HL-60 (cell line): ENCODE measurements around the gene ACOXL.

ENCODE experiments used
- DNase-seq, 2 experiments: peaks; one replicate each; pipeline ENCODE4 v3.0.0-alpha.2; 2010 to 2020; ENCODE audit warnings: low read depth in 1 of 2, low spot score in 1 of 2
- H3K27ac ChIP-seq: fragments of 250-450 bp; sonication (Bioruptor Pico); replicated peaks from 2 replicates; pipeline ENCODE4 v1.5.1; 2020; ENCODE audit warnings: mild to moderate bottlenecking, moderate library complexity
- H3K27me3 ChIP-seq: fragments of 250-450 bp; sonication (Bioruptor Pico); 2 replicates; pipeline ENCODE4 v1.5.1; 2021; ENCODE audit warnings: mild to moderate bottlenecking, moderate library complexity; ENCODE audit not compliant: insufficient read depth, poor library complexity, severe bottlenecking
- H3K4me3 ChIP-seq: replicated peaks from 2 replicates; pipeline ENCODE4 v1.5.1; 2011; ENCODE audit warnings: mild to moderate bottlenecking, control low read depth, low read length; ENCODE audit not compliant: insufficient read depth
- GABPA ChIP-seq: IDR thresholded peaks from 2 replicates; pipeline ENCODE4 v1.6.1; 2012; ENCODE audit warnings: low read depth
- POLR2AphosphoS5 ChIP-seq: IDR thresholded peaks from 2 replicates; pipeline ENCODE4 v1.6.1; 2012; ENCODE audit warnings: low read depth
- REST ChIP-seq: IDR thresholded peaks from 2 replicates; pipeline ENCODE4 v1.6.1; 2012; ENCODE audit warnings: low read depth; ENCODE audit not compliant: insufficient replicate concordance
- SPI1 ChIP-seq: IDR thresholded peaks from 2 replicates; pipeline ENCODE4 v1.6.1; 2012; ENCODE audit warnings: low read depth, mild to moderate bottlenecking, borderline replicate concordance
- TF ChIP-seq, protein P1 (sequence below): IDR thresholded peaks from one replicate; pipeline ENCODE4 v1.5.1; 2011; ENCODE audit warnings: low read length, control low read depth, inconsistent platforms; ENCODE audit not compliant: insufficient read depth

ACOXL gene

DNA sequence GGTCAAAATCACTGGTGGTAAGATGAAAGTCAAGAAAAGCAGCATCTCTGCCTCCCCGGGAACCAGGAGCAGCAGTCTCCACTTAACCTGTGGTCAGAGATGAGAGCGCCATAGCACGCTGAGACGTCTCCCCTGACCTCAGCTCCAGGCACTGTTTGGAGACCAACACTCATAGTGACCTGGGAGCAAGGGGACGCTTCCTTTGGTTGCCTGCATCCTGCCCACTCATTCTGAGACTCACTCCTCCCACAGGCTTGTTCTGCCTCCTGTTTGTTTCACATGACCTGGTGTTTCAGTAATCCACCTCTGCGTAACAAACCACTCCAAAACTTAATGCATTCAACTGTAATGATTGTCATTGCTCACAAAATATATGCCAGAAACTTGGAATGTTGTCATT, 139.3 kb downstream of the ACOXL start:
- no peak overlapping the region for H3K4me3 ChIP-seq
- H3K27me3 ChIP-seq = no peaks in the 10 kb centered on the region
- TF ChIP-seq REST (no peak), GABPA (no peak), POLR2AphosphoS5 (no peak), SPI1 (no peak)
- TF ChIP-seq, protein P1, sequence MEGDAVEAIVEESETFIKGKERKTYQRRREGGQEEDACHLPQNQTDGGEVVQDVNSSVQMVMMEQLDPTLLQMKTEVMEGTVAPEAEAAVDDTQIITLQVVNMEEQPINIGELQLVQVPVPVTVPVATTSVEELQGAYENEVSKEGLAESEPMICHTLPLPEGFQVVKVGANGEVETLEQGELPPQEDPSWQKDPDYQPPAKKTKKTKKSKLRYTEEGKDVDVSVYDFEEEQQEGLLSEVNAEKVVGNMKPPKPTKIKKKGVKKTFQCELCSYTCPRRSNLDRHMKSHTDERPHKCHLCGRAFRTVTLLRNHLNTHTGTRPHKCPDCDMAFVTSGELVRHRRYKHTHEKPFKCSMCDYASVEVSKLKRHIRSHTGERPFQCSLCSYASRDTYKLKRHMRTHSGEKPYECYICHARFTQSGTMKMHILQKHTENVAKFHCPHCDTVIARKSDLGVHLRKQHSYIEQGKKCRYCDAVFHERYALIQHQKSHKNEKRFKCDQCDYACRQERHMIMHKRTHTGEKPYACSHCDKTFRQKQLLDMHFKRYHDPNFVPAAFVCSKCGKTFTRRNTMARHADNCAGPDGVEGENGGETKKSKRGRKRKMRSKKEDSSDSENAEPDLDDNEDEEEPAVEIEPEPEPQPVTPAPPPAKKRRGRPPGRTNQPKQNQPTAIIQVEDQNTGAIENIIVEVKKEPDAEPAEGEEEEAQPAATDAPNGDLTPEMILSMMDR = no peak
- DNase-seq = no peak
- no peak overlapping the region for H3K27ac ChIP-seq

DNA sequence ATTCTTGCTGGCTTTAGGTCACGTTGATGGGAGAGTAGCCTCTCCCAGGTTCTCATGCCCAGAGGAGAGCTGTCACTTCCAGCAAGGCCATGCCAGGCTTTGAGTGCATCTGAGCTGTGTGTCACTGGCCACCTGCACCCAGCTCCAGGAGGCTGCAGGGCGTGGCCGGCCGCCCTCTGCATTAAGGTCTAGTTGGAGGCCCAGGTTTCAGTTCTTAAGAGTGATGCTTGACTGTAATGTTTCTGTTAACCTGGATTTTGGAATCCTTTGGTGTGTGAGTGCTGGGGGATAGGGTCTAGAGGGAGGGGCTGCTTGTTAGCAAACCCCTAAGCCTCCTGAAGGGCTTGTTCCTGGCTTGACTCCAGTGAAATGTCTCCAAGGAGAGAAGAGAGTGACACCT, 140.1 kb downstream of the ACOXL start:
- no peak for DNase-seq
- no peaks in the 10 kb centered on the region for H3K27me3 ChIP-seq
- TF ChIP-seq REST (no peak), GABPA (no peak), SPI1 (no peak), POLR2AphosphoS5 (no peak)
- TF ChIP-seq, protein P1 = no peak
- no peak overlapping the region for H3K27ac ChIP-seq
- H3K4me3 ChIP-seq = no peak overlapping the region

- Histone ChIP-seq H3K27ac (no peak overlapping the region), H3K27me3 (no peaks in the 10 kb centered on the region), H3K4me3 (no peak overlapping the region)
- DNase-seq = no peak
- TF ChIP-seq GABPA = no peak
- TF ChIP-seq SPI1 = no peak
- TF ChIP-seq, protein P1 = no peak
- TF ChIP-seq POLR2AphosphoS5 = no peak
- TF ChIP-seq REST = no peak
Measured at GRCh38 chr2:110873056-110873502, 140.7 kb downstream of the ACOXL start.
